Mesenchymal stem cell (in vitro differentiated cells and primary cell): ENCODE results near the gene ACE.

ENCODE experiments used
- DNase-seq: peaks from one replicate; pipeline ENCODE4 v3.0.0-alpha.2; 2013
- H2AFZ ChIP-seq: one replicate; pipeline ENCODE4 v1.6.1; 2013; ENCODE audit warnings: low read depth, mild to moderate bottlenecking, control low read depth, inconsistent platforms, low read length, moderate library complexity
- H2AK5ac ChIP-seq: 2 replicates; pipeline ENCODE4 v1.6.1; 2013; ENCODE audit warnings: low read length, moderate library complexity, mild to moderate bottlenecking, inconsistent platforms; ENCODE audit not compliant: severe bottlenecking
- H2BK120ac ChIP-seq: one replicate; pipeline ENCODE4 v1.6.1; 2013; ENCODE audit warnings: low read depth, mild to moderate bottlenecking, inconsistent platforms, low read length, moderate library complexity
- H2BK12ac ChIP-seq, 2 experiments: one replicate each; pipeline ENCODE4 v1.6.1; 2013; ENCODE audit warnings: inconsistent platforms in 2 of 2, low read length in 2 of 2, mild to moderate bottlenecking in 2 of 2, moderate library complexity in 2 of 2, control low read depth in 1 of 2
- H2BK15ac ChIP-seq: one replicate; pipeline ENCODE4 v1.6.1; 2013; ENCODE audit warnings: mild to moderate bottlenecking, low read depth, inconsistent platforms; ENCODE audit not compliant: poor library complexity, severe bottlenecking
- H2BK5ac ChIP-seq: 2 replicates; pipeline ENCODE4 v1.6.1; 2013; ENCODE audit warnings: low read depth, mild to moderate bottlenecking, low read length, control low read depth, inconsistent platforms; ENCODE audit not compliant: poor library complexity, severe bottlenecking
- H3K14ac ChIP-seq, 2 experiments: one replicate each; pipeline ENCODE4 v1.6.1; 2013; ENCODE audit warnings: inconsistent platforms in 2 of 2, low read length in 2 of 2, control low read depth in 1 of 2, mild to moderate bottlenecking in 1 of 2, moderate library complexity in 1 of 2
- H3K18ac ChIP-seq, 2 experiments: one replicate each; pipeline ENCODE4 v1.6.1; 2013; ENCODE audit warnings: inconsistent platforms in 2 of 2, low read length in 2 of 2, control low read depth in 1 of 2, low read depth in 1 of 2, mild to moderate bottlenecking in 1 of 2
- H3K23ac ChIP-seq, 2 experiments: one replicate each; pipeline ENCODE4 v1.6.1; 2013; ENCODE audit warnings: inconsistent platforms in 2 of 2, low read length in 2 of 2, mild to moderate bottlenecking in 2 of 2, moderate library complexity in 2 of 2, control low read depth in 1 of 2
- H3K27ac ChIP-seq: 2 replicates; pipeline ENCODE4 v1.5.1; 2013; ENCODE audit warnings: mild to moderate bottlenecking, moderate library complexity, low read length, control low read depth, inconsistent platforms; ENCODE audit not compliant: poor library complexity, severe bottlenecking
- H3K27me3 ChIP-seq, 2 experiments: 2 replicates each; pipeline versions ENCODE4 v1.6.1 to v1.7.0; 2013; ENCODE audit warnings: low read length in 2 of 2, mild to moderate bottlenecking in 2 of 2, moderate library complexity in 2 of 2, control low read depth in 1 of 2, inconsistent platforms in 1 of 2; ENCODE audit not compliant: control insufficient read depth in 1 of 2, insufficient read depth in 1 of 2
- H3K36me3 ChIP-seq, 2 experiments: 2 replicates each; pipeline versions ENCODE4 v1.6.1 to v1.7.0; 2013; ENCODE audit warnings: low read length in 2 of 2, control low read depth in 1 of 2, inconsistent platforms in 1 of 2, low read depth in 1 of 2, mild to moderate bottlenecking in 1 of 2; ENCODE audit not compliant: insufficient read depth in 2 of 2, control insufficient read depth in 1 of 2
- H3K4ac ChIP-seq, 2 experiments: one replicate each; pipeline ENCODE4 v1.6.1; 2013; ENCODE audit warnings: inconsistent platforms in 2 of 2, low read length in 2 of 2, mild to moderate bottlenecking in 2 of 2, moderate library complexity in 2 of 2, control low read depth in 1 of 2, low read depth in 1 of 2
- H3K4me1 ChIP-seq: 2 replicates; pipeline ENCODE4 v1.6.1; 2013; ENCODE audit warnings: low read depth, low read length, control low read depth; ENCODE audit not compliant: control insufficient read depth, insufficient read depth
- H3K4me2 ChIP-seq: 2 replicates; pipeline ENCODE4 v1.6.1; 2013; ENCODE audit warnings: low read length, mild to moderate bottlenecking, inconsistent platforms; ENCODE audit not compliant: poor library complexity, severe bottlenecking
- H3K4me3 ChIP-seq, 2 experiments: 2 replicates each; pipeline versions ENCODE4 v1.5.1 to v1.7.0; 2013; ENCODE audit warnings: low read length in 2 of 2, mild to moderate bottlenecking in 2 of 2, control low read depth in 1 of 2, low read depth in 1 of 2; ENCODE audit not compliant: insufficient read depth in 1 of 2
- H3K79me1 ChIP-seq: replicated peaks from 2 replicates; pipeline ENCODE4 v1.6.1; 2013; ENCODE audit warnings: mild to moderate bottlenecking, control low read depth, low read length, inconsistent platforms; ENCODE audit not compliant: poor library complexity, severe bottlenecking
- H3K9ac ChIP-seq: 2 replicates; pipeline ENCODE4 v1.7.0; 2013; ENCODE audit warnings: mild to moderate bottlenecking, low read length, moderate library complexity
- H3K9me3 ChIP-seq: 2 replicates; pipeline ENCODE4 v1.7.0; 2013; ENCODE audit warnings: mild to moderate bottlenecking, low read length; ENCODE audit not compliant: control insufficient read depth
- H4K8ac ChIP-seq: one replicate; pipeline ENCODE4 v1.6.1; 2013; ENCODE audit warnings: inconsistent platforms, mild to moderate bottlenecking, low read length, moderate library complexity
- H4K91ac ChIP-seq: one replicate; pipeline ENCODE4 v1.6.1; 2013; ENCODE audit warnings: mild to moderate bottlenecking, low read length, inconsistent platforms
- WGBS: methylation state at CpG from one replicate; pipeline ENCODE4 v1.1.7; 2013; ENCODE audit warnings: mixed read lengths; 5-methylcytosine and 5-hydroxymethylcytosine counted together

The ACE gene

DNA sequence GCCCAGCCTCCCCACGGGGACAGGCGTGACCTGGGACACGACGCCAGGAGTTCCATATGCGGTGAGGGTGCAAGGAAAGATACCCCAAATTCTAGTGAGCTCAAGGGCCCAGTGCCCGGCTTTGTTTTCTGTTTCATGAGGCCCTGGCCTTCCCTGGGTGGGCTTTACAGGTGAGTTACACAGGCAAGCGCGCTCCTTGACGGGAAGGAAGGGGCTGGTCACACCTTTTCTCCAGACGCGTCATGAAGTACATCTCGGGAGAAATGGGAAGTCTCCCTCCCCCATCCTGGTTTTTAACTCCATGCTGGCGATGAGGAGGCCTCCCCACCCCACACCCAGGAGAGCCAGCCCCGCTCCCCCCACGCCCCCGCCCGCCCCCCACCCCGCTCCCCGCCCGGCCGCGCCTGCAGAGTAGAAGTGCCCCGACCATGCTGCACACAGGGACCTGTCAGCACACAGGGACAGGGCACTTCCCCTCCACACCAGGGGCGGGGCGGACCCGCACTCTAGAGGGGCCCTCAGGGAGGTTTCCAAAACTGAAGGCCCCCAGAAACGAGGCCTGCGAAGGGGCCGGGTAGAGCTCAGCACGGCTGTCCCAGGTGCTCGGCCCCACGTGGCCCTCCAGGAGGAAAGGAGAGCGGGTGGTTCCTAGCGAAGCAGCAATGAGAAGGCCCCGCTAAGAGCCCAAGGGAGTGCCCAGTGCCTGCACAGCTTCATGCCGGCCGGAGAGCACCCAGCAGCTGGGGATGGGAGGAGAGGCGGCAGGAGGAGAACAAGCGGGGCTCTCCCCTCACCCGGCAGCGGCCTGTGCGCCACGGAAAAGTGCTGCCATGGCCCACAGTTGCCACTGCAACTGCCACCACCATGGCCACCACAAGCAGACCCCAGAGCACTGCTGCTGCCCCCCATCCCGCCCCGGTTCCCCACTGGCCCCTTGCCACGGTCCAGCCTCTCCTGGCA is 38.5 kb upstream of the ACE start:
- Histone ChIP-seq H2AK5ac (peak overlapping the region; percentile 17), H3K18ac (no peak overlapping the region)
- WGBS = 85% methylated on average over 34 of the region's 46 CpGs

DNA sequence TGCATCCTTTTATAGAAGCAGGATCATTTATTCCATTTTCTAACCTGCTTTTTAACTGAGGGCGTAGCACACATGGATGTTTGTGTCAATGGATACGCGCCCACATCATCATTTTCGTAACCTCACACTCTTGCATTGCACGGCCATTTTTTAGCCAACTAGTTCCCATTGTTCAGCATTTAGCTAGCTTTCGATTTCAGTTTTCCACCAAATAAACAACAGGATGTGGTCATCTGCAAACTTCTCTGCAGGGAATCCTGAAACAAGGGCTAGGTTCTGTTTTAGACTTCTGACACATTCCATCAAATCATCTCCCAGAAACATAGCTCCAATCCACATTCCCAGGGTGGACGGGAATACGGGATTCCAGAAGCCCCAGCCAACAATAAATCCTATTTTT is 37.2 kb upstream of the ACE start:
- H3K27me3 ChIP-seq = no peaks in the 10 kb centered on the region
- peak overlapping the region in 1 of 2 experiments; percentile 51 for H3K4me3 ChIP-seq
- no peak overlapping the region for H3K14ac ChIP-seq
- no peak overlapping the region for H3K4ac ChIP-seq
- no peak overlapping the region for H3K23ac ChIP-seq
- no peak overlapping the region for H3K18ac ChIP-seq
- 83% methylated on average over 8 of the region's 8 CpGs for WGBS
- no peak overlapping the region for H2BK15ac ChIP-seq
- H3K36me3 ChIP-seq = peaks cover 16 to 22% of the 10 kb centered on the region in 2 experiments
- peak; percentile 58 for DNase-seq
- peaks cover 25% of the 10 kb centered on the region for H3K4me1 ChIP-seq
- H2BK120ac ChIP-seq = no peak overlapping the region
- no peak overlapping the region for H2AFZ ChIP-seq
- H3K4me2 ChIP-seq = peak overlapping the region; percentile 17
- no peak overlapping the region for H2BK5ac ChIP-seq
- no peak overlapping the region for H4K8ac ChIP-seq
- no peak overlapping the region for H4K91ac ChIP-seq
- H3K27ac ChIP-seq = peak overlapping the region; percentile 22
- H2AK5ac ChIP-seq = no peak overlapping the region
- peak overlapping the region; percentile 72 for H3K9ac ChIP-seq
- peaks cover 20% of the 10 kb centered on the region for H3K79me1 ChIP-seq
- H2BK12ac ChIP-seq = no peak overlapping the region
- H3K9me3 ChIP-seq = no peaks in the 10 kb centered on the region

More for the DNA sequence above, 38.5 kb upstream of the ACE start:
- no peaks in the 10 kb centered on the region for H3K9me3 ChIP-seq
- peaks cover 17 to 27% of the 10 kb centered on the region in 2 experiments for H3K36me3 ChIP-seq
- no peak overlapping the region for H2BK12ac ChIP-seq
- H3K14ac ChIP-seq = no peak overlapping the region
- no peak overlapping the region for H3K4me2 ChIP-seq
- no peak overlapping the region for H2BK120ac ChIP-seq
- H3K27ac ChIP-seq = no peak overlapping the region
- no peak overlapping the region for H4K91ac ChIP-seq
- H2BK5ac ChIP-seq = no peak overlapping the region
- peaks cover 36% of the 10 kb centered on the region for H3K4me1 ChIP-seq
- no peak for DNase-seq
- H3K4ac ChIP-seq = no peak overlapping the region
- H3K27me3 ChIP-seq = no peaks in the 10 kb centered on the region
- H3K79me1 ChIP-seq = peaks cover 20% of the 10 kb centered on the region
- H3K4me3 ChIP-seq = no peak overlapping the region
- no peak overlapping the region for H4K8ac ChIP-seq
- no peak overlapping the region for H2AFZ ChIP-seq
- H3K23ac ChIP-seq = no peak overlapping the region
- H3K9ac ChIP-seq = peak overlapping the region; percentile 43
- peak overlapping the region; percentile 86 for H2BK15ac ChIP-seq

- Histone ChIP-seq H2AFZ (peak overlapping the region; percentile 7), H3K36me3 (peaks cover 10 to 17% of the 10 kb centered on the region in 2 experiments), H2BK15ac (no peak overlapping the region), H3K4me1 (peaks cover 26% of the 10 kb centered on the region), H3K14ac (no peak overlapping the region), H3K27me3 (no peaks in the 10 kb centered on the region), H4K91ac (peak overlapping the region; percentile 43), H3K23ac (no peak overlapping the region), H2BK12ac (no peak overlapping the region), H3K4ac (peak overlapping the region in 1 of 2 experiments; percentile 11), H2BK120ac (no peak overlapping the region), H3K9ac (peak overlapping the region; percentile 72), H2BK5ac (no peak overlapping the region), H2AK5ac (peak overlapping the region; percentile 3), H3K27ac (no peak overlapping the region), H3K4me2 (no peak overlapping the region), H3K9me3 (no peaks in the 10 kb centered on the region), H3K18ac (peak overlapping the region in 1 of 2 experiments; percentile 30), H3K79me1 (peaks cover 17% of the 10 kb centered on the region), H3K4me3 (peak overlapping the region in 1 of 2 experiments; percentile 51), H4K8ac (no peak overlapping the region)
- DNase-seq = no peak
- WGBS = 90% methylated on average over 22 of the region's 22 CpGs
Measured at GRCh38 chr17:63440127-63440769, 36.6 kb upstream of the ACE start.

DNA sequence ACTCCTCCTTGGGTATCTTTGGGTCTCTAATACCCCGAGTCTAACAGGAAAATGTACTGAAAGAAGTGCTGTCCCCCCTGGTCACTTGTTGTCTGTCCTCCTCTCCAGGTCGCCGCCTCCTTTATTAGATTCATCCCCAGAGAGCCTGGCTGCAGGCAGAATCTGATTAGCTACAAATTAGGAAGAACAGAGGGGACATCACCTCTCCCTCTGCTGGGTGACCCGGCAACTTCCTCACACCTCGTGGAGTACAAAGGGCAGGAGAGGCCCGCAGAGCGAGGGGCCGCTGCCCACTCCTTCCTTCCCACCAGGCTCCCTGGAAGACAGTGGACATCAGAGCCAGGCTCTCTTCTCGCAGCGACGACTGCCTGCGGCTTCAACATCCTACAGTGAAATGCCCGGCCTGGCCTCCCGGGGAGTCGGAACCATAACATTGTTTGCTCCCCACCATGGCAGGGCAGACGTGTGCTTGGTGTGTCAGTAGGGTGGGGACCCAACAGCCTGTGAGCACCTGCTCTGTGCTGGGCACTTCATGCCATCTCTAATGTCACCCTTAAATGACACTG is 36.0 kb upstream of the ACE start:
- Histone ChIP-seq H3K9ac (peak overlapping the region; percentile 72), H3K14ac (no peak overlapping the region), H2BK15ac (no peak overlapping the region), H3K18ac (no peak overlapping the region), H2BK12ac (no peak overlapping the region), H2AK5ac (no peak overlapping the region), H3K23ac (no peak overlapping the region), H3K79me1 (peaks cover 16% of the 10 kb centered on the region), H3K27me3 (no peaks in the 10 kb centered on the region), H3K4ac (no peak overlapping the region), H3K4me1 (peaks cover 28% of the 10 kb centered on the region), H2AFZ (no peak overlapping the region), H4K91ac (no peak overlapping the region), H2BK5ac (no peak overlapping the region), H3K36me3 (peaks cover 4 to 12% of the 10 kb centered on the region in 2 experiments), H3K4me3 (no peak overlapping the region), H3K9me3 (no peaks in the 10 kb centered on the region), H3K27ac (no peak overlapping the region), H4K8ac (no peak overlapping the region), H3K4me2 (no peak overlapping the region), H2BK120ac (no peak overlapping the region)
- DNase-seq = no peak
- WGBS = 91% methylated on average over 16 of the region's 16 CpGs
